Measurements from ENCODE around the gene RABEP1.
"Not testable (repeated sequence)": the region's sequence is repeated elsewhere in the genome, so short reads cannot be mapped to it uniquely, and the experiment has no call there.

The RABEP1 gene

GRCh38 chr17:5281814-5282641 lies at the start of gene RABEP1:
TSS of gene RABEP1 (plus strand) at chr17:5282284. CDS start at chr17:5282487, 203 bp downstream.
- DNase-seq (ENCODE audit: low read depth, low spot score): peak; percentile 56

GRCh38 chr17:5233492-5233891 lies 48.6 kb upstream of the RABEP1 start:
- DNase-seq (ENCODE audit: low read depth, low spot score): not testable (repeated sequence)

- DNase-seq (ENCODE audit: low read depth, low spot score): no peak
Observed at GRCh38 chr17:5234645-5235576, 47.2 kb upstream of the RABEP1 start, which contains the start of gene SCIMP. TSS of gene SCIMP (minus strand) at chr17:5234860. CDS start at chr17:5234755, 105 bp downstream.

GRCh38 chr17:5236938-5237540 lies 45.0 kb upstream of the RABEP1 start:
- DNase-seq (ENCODE audit: low read depth, low spot score): no peak

- DNase-seq (ENCODE audit: low read depth, low spot score): no peak
Observed at GRCh38 chr17:5237541-5238016, 44.5 kb upstream of the RABEP1 start.

- DNase-seq (ENCODE audit: low read depth, low spot score): no peak
Observed at GRCh38 chr17:5238333-5238732, 43.8 kb upstream of the RABEP1 start.

- DNase-seq (ENCODE audit: low read depth, low spot score): not testable (repeated sequence)
Observed at GRCh38 chr17:5239769-5240168, 42.3 kb upstream of the RABEP1 start.

- no peak for DNase-seq (ENCODE audit: low read depth, low spot score)
Observed at GRCh38 chr17:5241861-5242671, 40.0 kb upstream of the RABEP1 start.

GRCh38 chr17:5247621-5248020 lies 34.5 kb upstream of the RABEP1 start:
- no peak for DNase-seq (ENCODE audit: low read depth, low spot score)

- no peak for DNase-seq (ENCODE audit: low read depth, low spot score)
Observed at GRCh38 chr17:5248821-5249479, 33.1 kb upstream of the RABEP1 start.

GRCh38 chr17:5249615-5250014 lies 32.5 kb upstream of the RABEP1 start:
- DNase-seq (ENCODE audit: low read depth, low spot score): peak; percentile 51

- DNase-seq (ENCODE audit: low read depth, low spot score): no peak
Observed at GRCh38 chr17:5254414-5254813, 27.7 kb upstream of the RABEP1 start.

- no peak for DNase-seq (ENCODE audit: low read depth, low spot score)
Observed at GRCh38 chr17:5254903-5255521, 27.1 kb upstream of the RABEP1 start.

GRCh38 chr17:5257124-5257523 lies 25.0 kb upstream of the RABEP1 start:
- no peak for DNase-seq (ENCODE audit: low read depth, low spot score)

- no peak for DNase-seq (ENCODE audit: low read depth, low spot score)
Observed at GRCh38 chr17:5260542-5260941, 21.5 kb upstream of the RABEP1 start.

GRCh38 chr17:5262416-5262991 lies 19.6 kb upstream of the RABEP1 start:
- no peak for DNase-seq (ENCODE audit: low read depth, low spot score)

- no peak for DNase-seq (ENCODE audit: low read depth, low spot score)
Observed at GRCh38 chr17:5263441-5263840, 18.6 kb upstream of the RABEP1 start.

GRCh38 chr17:5264893-5265292 lies 17.2 kb upstream of the RABEP1 start:
- DNase-seq (ENCODE audit: low read depth, low spot score): no peak

- DNase-seq (ENCODE audit: low read depth, low spot score): no peak
Observed at GRCh38 chr17:5269241-5269960, 12.7 kb upstream of the RABEP1 start.
